ENCODE results near the gene DDX4. TPM values are rescaled to one million over a fixed set of nuclear protein-coding genes. Genes with fewer than 3 reads are reported as not detected.

Gene DDX4
- total RNA-seq, 1 experiment from 2014 or later = not detected

DNA sequence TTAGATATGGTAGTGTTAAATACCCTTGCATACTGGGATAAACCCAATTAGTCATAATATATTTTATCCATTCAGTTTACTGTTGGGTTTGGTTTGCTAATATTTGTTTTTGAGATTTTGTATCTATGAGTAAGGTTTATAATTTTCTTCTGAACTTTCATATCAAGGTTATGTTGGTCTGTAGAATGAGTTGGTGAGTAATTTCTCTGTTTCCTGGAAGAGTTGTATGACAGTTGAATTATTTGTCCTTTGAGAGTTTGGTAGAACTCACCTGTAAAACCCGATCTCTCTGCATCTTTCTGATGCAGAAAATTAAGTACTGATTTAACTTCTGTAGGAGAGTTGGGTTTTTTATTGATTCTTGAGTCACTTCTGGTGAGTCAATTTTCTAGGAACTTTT, 20.4 kb downstream of the DDX4 start:
- Histone ChIP-seq H3K79me2 (ENCODE audit: insufficient read depth, low read length) (no peaks in the 10 kb centered on the region), H2AFZ (ENCODE audit: low read depth, low read length, poor library complexity, severe bottlenecking) (peak overlapping the region; percentile 32), H3K27me3 (ENCODE audit: insufficient read depth, low read length) (no peaks in the 10 kb centered on the region), H4K20me1 (ENCODE audit: insufficient read depth) (no peaks in the 10 kb centered on the region), H3K36me3 (ENCODE audit: control insufficient read depth in 1 of 2, insufficient read depth in 2 of 2, low read length in 2 of 2) (no peaks in the 10 kb centered on the region), H3K27ac (ENCODE audit: low read depth, low read length) (no peak overlapping the region), H3K4me3 (replicated peaks in 1 of 2; ENCODE audit: low read depth in 1 of 2, low read length in 2 of 2) (no peak overlapping the region), H3K4me1 (ENCODE audit: control insufficient read depth in 1 of 2, insufficient read depth in 2 of 2, low read length in 2 of 2) (no peaks in the 10 kb centered on the region), H3K9me3 (ENCODE audit: control insufficient read depth in 1 of 2, insufficient read depth in 1 of 2, low read depth in 1 of 2, low read length in 2 of 2) (no peaks in the 10 kb centered on the region), H3K4me2 (ENCODE audit: low read length) (no peak overlapping the region), H3K9ac (ENCODE audit: low read length) (no peak overlapping the region), H3K9me2 (ENCODE audit: insufficient read depth) (no peaks in the 10 kb centered on the region)
- RAD21 ChIA-PET (ENCODE audit: low non-redundant PET in 1 of 2, low total read pairs in 2 of 2, uncharacterized antibody in 2 of 2, unreplicated experiment in 2 of 2) = no interaction called here
- intact Hi-C loops (cut with micrococcal nuclease) = no loop called here
- TF ChIP-seq CBX3 (IDR thresholded peaks at IDR 0.05; ENCODE audit: low read depth) = no peak
- TF ChIP-seq TCF7L2 (IDR thresholded peaks at IDR 0.05; ENCODE audit: borderline replicate concordance, extremely low read depth, insufficient read depth, insufficient read length) = no peak
- TF ChIP-seq EZH2phosphoT487 (IDR thresholded peaks at IDR 0.05; ENCODE audit: borderline replicate concordance) = no peak
- no peak for TF ChIP-seq FOSL1 (IDR thresholded peaks at IDR 0.05; ENCODE audit: low read depth)
- TF ChIP-seq, protein P1, sequence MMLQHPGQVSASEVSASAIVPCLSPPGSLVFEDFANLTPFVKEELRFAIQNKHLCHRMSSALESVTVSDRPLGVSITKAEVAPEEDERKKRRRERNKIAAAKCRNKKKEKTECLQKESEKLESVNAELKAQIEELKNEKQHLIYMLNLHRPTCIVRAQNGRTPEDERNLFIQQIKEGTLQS (IDR thresholded peaks at IDR 0.05) = no peak
- no peak for TF ChIP-seq POLR2A (IDR thresholded peaks at IDR 0.05; ENCODE audit: borderline replicate concordance, extremely low read depth, insufficient read depth, insufficient read length)
- no peak for TF ChIP-seq SP1 (IDR thresholded peaks at IDR 0.05; ENCODE audit: low read depth)
- TF ChIP-seq EZH2 (IDR thresholded peaks at IDR 0.05) = no peak
- TF ChIP-seq ZFX (IDR thresholded peaks at IDR 0.05) = no peak
- TF ChIP-seq, protein P2, sequence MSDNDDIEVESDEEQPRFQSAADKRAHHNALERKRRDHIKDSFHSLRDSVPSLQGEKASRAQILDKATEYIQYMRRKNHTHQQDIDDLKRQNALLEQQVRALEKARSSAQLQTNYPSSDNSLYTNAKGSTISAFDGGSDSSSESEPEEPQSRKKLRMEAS (IDR thresholded peaks at IDR 0.05) = no peak
- TF ChIP-seq ZNF274 (IDR thresholded peaks at IDR 0.05; ENCODE audit: low read depth, low read length) = no peak
- TF ChIP-seq SIN3A (IDR thresholded peaks at IDR 0.05; ENCODE audit: low read depth) = no peak
- CTCF ChIA-PET = no interaction called here
- ATAC-seq (no peak), DNase-seq (ENCODE audit: low read depth, low spot score) (no peak)
- BruUV-seq (replicated peaks) = no TSS peak
- POLR2A ChIA-PET = no interaction called here

DNA sequence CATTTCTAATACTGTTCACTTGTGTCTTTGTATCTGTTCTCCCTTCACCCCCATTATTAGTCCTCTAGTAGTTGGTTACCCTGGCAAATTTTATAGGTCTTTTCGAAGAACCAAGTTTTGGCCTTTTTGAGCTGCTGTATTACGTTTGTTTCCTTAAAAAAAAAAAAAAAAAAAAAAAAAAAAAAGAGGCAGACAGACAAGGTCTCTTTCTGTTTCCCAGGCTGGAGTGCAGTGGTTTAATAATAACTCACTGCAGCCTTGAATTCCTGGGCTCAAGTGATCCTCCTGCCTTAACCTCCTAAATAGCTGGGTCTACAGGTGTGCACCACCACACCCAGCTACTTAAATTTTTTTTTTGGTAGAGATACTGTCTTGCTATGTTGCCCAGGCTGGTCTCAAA, 20.9 kb downstream of the DDX4 start:
- Histone ChIP-seq H2AFZ (ENCODE audit: low read depth, low read length, poor library complexity, severe bottlenecking) (no peak overlapping the region), H3K4me1 (ENCODE audit: control insufficient read depth in 1 of 2, insufficient read depth in 2 of 2, low read length in 2 of 2) (no peaks in the 10 kb centered on the region), H3K9me3 (ENCODE audit: control insufficient read depth in 1 of 2, insufficient read depth in 1 of 2, low read depth in 1 of 2, low read length in 2 of 2) (no peaks in the 10 kb centered on the region), H3K79me2 (ENCODE audit: insufficient read depth, low read length) (no peaks in the 10 kb centered on the region), H4K20me1 (ENCODE audit: insufficient read depth) (no peaks in the 10 kb centered on the region), H3K4me3 (replicated peaks in 1 of 2; ENCODE audit: low read depth in 1 of 2, low read length in 2 of 2) (no peak overlapping the region), H3K27me3 (ENCODE audit: insufficient read depth, low read length) (no peaks in the 10 kb centered on the region), H3K4me2 (ENCODE audit: low read length) (no peak overlapping the region), H3K9ac (ENCODE audit: low read length) (no peak overlapping the region), H3K9me2 (ENCODE audit: insufficient read depth) (no peaks in the 10 kb centered on the region), H3K27ac (ENCODE audit: low read depth, low read length) (no peak overlapping the region), H3K36me3 (ENCODE audit: control insufficient read depth in 1 of 2, insufficient read depth in 2 of 2, low read length in 2 of 2) (no peaks in the 10 kb centered on the region)
- ATAC-seq = no peak
- BruUV-seq (replicated peaks) = no TSS peak
- RAD21 ChIA-PET (ENCODE audit: low non-redundant PET in 1 of 2, low total read pairs in 2 of 2, uncharacterized antibody in 2 of 2, unreplicated experiment in 2 of 2) = no interaction called here
- POLR2A ChIA-PET = no interaction called here
- CTCF ChIA-PET = no interaction called here
- no peak for DNase-seq (ENCODE audit: low read depth, low spot score)
- intact Hi-C loops (cut with micrococcal nuclease) = no loop called here
- TF ChIP-seq, protein P2 (IDR thresholded peaks at IDR 0.05) = no peak
- TF ChIP-seq JUND (IDR thresholded peaks at IDR 0.05) = no peak
- TF ChIP-seq EZH2 (IDR thresholded peaks at IDR 0.05) = no peak
- no peak for TF ChIP-seq FOSL1 (IDR thresholded peaks at IDR 0.05; ENCODE audit: low read depth)
- TF ChIP-seq, protein P3, sequence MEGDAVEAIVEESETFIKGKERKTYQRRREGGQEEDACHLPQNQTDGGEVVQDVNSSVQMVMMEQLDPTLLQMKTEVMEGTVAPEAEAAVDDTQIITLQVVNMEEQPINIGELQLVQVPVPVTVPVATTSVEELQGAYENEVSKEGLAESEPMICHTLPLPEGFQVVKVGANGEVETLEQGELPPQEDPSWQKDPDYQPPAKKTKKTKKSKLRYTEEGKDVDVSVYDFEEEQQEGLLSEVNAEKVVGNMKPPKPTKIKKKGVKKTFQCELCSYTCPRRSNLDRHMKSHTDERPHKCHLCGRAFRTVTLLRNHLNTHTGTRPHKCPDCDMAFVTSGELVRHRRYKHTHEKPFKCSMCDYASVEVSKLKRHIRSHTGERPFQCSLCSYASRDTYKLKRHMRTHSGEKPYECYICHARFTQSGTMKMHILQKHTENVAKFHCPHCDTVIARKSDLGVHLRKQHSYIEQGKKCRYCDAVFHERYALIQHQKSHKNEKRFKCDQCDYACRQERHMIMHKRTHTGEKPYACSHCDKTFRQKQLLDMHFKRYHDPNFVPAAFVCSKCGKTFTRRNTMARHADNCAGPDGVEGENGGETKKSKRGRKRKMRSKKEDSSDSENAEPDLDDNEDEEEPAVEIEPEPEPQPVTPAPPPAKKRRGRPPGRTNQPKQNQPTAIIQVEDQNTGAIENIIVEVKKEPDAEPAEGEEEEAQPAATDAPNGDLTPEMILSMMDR (IDR thresholded peaks at IDR 0.05 in 2 of 3, conservative IDR thresholded peaks at IDR 0.05 in 1 of 3; ENCODE audit: borderline replicate concordance in 1 of 3, insufficient read depth in 1 of 3, low read depth in 2 of 3, low read length in 2 of 3) = no peak
- TF ChIP-seq RAD21 (IDR thresholded peaks at IDR 0.05; ENCODE audit: low read depth) = no peak
- TF ChIP-seq CEBPB (IDR thresholded peaks at IDR 0.05; ENCODE audit: low read depth) = no peak
- TF ChIP-seq YY1 (IDR thresholded peaks at IDR 0.05; ENCODE audit: extremely low read depth, insufficient replicate concordance, low read depth, low read length) = no peak
- TF ChIP-seq, protein P1 (IDR thresholded peaks at IDR 0.05) = no peak
- TF ChIP-seq ZFX (IDR thresholded peaks at IDR 0.05) = no peak
- TF ChIP-seq POLR2A (IDR thresholded peaks at IDR 0.05; ENCODE audit: borderline replicate concordance, extremely low read depth, insufficient read depth, insufficient read length) = no peak

Data from HCT116 (cell line).